HG03060 (cell line): ENCODE results near the gene RNASE7.
"Not testable (repeated sequence)": the region's sequence is repeated elsewhere in the genome, so short reads cannot be mapped to it uniquely, and the experiment has no call there.

Source experiments
- ATAC-seq: cut with Tn5 transposase; IDR thresholded peaks from one replicate; pipeline ENCODE4 v1.9.1; 2021; ENCODE audit warnings: low read depth, moderate number of reproducible peaks; ENCODE audit not compliant: unreplicated experiment

RNASE7 gene

GRCh38 chr14:21023174-21023573 is 19.0 kb upstream of the RNASE7 start:
- ATAC-seq: no peak

GRCh38 chr14:21023817-21024584 is 18.2 kb upstream of the RNASE7 start:
- ATAC-seq: no peak

GRCh38 chr14:21024585-21025370 is 17.4 kb upstream of the RNASE7 start, which contains the start of gene NDRG2:
TSS of gene NDRG2 (minus strand) at chr14:21025061. CDS start at chr14:21023315, 1,746 bp downstream.
- ATAC-seq: no peak

GRCh38 chr14:21025371-21026273 is 16.5 kb upstream of the RNASE7 start:
- ATAC-seq: no peak

- ATAC-seq: no peak
These were observed 15.7 kb upstream of the RNASE7 start for GRCh38 chr14:21026274-21026987.

GRCh38 chr14:21026988-21027315 is 15.2 kb upstream of the RNASE7 start:
- no peak for ATAC-seq

- ATAC-seq: no peak
These were observed 12.2 kb upstream of the RNASE7 start, which contains the start of gene TPPP2 for GRCh38 chr14:21029917-21030316. TSS of gene TPPP2 (plus strand) at chr14:21030217. CDS start at chr14:21030582, 365 bp downstream.

GRCh38 chr14:21030531-21030930 is 11.6 kb upstream of the RNASE7 start:
- no peak for ATAC-seq

GRCh38 chr14:21032326-21033132 is 9.6 kb upstream of the RNASE7 start:
- no peak for ATAC-seq

GRCh38 chr14:21033133-21033698 is 8.9 kb upstream of the RNASE7 start:
- ATAC-seq: no peak

GRCh38 chr14:21034707-21035106 is 7.5 kb upstream of the RNASE7 start, which contains the start of gene RNASE13:
TSS of gene RNASE13 (minus strand) at chr14:21034807. CDS start at chr14:21034288, 519 bp downstream.
- ATAC-seq: no peak

- no peak for ATAC-seq
These were observed 5.4 kb upstream of the RNASE7 start for GRCh38 chr14:21036751-21037150.

GRCh38 chr14:21037156-21037555 is 5.0 kb upstream of the RNASE7 start:
- no peak for ATAC-seq

GRCh38 chr14:21038441-21039422 is 3.4 kb upstream of the RNASE7 start:
- no peak for ATAC-seq

GRCh38 chr14:21039585-21040369 is 2.4 kb upstream of the RNASE7 start:
- ATAC-seq: no peak

GRCh38 chr14:21040370-21040925 is 1.7 kb upstream of the RNASE7 start:
- no peak for ATAC-seq

GRCh38 chr14:21040941-21041340 is 1.2 kb upstream of the RNASE7 start:
- not testable (repeated sequence) for ATAC-seq
